Measurements from ENCODE around the gene SV2B. TPM values are rescaled to one million over a fixed set of nuclear protein-coding genes. Genes with fewer than 3 reads are reported as not detected.
"Not testable (repeated sequence)": the region's sequence is repeated elsewhere in the genome, so short reads cannot be mapped to it uniquely, and the experiment has no call there.

Gene SV2B, protein sequence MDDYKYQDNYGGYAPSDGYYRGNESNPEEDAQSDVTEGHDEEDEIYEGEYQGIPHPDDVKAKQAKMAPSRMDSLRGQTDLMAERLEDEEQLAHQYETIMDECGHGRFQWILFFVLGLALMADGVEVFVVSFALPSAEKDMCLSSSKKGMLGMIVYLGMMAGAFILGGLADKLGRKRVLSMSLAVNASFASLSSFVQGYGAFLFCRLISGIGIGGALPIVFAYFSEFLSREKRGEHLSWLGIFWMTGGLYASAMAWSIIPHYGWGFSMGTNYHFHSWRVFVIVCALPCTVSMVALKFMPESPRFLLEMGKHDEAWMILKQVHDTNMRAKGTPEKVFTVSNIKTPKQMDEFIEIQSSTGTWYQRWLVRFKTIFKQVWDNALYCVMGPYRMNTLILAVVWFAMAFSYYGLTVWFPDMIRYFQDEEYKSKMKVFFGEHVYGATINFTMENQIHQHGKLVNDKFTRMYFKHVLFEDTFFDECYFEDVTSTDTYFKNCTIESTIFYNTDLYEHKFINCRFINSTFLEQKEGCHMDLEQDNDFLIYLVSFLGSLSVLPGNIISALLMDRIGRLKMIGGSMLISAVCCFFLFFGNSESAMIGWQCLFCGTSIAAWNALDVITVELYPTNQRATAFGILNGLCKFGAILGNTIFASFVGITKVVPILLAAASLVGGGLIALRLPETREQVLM
- 0.02 TPM in 1 of 2 replicates, not detected in the other for total RNA-seq

DNA sequence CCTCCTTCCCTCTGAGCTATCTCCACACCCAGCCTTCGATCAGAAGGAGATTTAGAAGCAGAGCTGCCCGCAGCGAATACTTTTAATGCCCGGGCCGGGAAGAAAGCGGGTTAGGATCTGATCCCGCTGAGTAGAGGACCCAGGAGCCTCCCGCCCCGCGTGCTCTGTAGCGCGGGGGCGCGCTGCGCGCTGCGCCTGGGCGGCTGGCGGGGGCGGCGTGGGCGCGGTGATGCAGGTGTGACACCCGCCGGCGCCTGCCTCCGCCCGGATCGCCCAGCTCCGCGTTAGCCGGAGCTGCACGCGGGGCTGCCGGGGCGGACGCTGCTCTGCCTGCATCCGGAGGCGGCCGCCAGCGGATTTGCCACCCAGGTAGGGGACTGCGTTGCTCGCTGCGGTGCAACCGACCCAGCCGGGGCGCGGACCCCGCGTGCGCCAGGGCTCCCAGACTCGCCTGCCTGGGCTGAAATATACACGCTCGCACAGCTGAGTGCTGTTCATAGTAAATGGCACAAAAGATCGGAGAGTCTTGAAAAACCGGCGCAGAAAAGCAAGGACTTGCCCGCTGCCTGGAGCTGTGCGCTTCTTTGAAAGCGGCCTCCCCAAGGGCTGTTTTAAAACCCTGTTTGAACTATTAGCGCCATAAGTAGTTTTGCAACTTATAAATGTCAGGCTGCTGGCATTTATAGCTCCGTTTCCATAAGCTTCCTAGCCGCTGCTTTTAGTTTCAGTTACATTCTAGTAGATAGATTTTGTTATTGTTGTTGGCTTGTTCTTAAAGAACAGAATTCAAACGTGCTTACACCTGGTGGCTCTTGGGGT is at the start of gene SV2B:
Gene SV2B (plus strand): TSS at position 263 of the 819 bp plus-strand sequence. CDS start 126,007 bp downstream, outside the sequence.
- intact Hi-C loops (cut with micrococcal nuclease) = no loop called here

DNA sequence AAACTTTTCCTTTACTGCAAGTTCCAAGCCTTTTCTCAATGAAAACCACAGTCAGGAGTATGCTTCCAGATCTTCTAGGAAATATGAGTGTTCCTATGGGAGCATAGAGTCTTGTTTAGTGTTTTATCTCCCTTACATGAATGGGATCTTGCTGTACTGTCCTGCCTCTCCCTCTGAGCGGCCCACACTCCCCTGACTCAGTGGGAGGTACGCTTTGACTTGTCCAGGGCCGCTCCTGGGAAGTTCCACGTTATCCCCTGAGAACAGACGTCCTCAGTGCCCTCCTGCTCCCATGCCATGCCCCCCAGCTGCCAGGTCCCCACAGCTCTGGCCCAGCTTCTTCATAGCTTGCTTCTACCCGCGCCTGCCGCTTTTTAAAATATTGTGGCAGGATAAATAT is 48.8 kb upstream of the SV2B start:
- intact Hi-C loops (cut with micrococcal nuclease) = loop anchor here (2.0 kb wide), 1 partner anchor 56 kb away; the partner anchor contains the start of gene PRC1

DNA sequence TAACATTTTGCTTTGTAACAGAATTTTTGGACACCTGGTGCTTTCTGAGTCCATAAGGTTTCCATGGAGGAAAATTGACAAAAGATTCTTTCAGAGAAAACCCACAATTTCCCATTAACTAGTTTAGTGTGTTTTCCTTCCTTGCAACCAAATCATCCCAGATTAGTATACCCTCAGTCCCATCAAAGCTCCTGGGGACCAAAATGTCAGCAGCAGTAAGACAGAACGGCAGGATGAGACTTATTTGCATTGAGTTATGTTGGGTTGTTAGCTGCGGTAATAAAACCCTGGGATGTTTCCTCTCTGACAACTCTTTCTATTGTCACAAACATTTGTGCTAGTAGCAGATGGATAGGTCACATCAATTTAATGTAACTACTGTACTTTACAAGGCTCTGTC is 45.2 kb upstream of the SV2B start:
- intact Hi-C loops (cut with micrococcal nuclease) = no loop called here

DNA sequence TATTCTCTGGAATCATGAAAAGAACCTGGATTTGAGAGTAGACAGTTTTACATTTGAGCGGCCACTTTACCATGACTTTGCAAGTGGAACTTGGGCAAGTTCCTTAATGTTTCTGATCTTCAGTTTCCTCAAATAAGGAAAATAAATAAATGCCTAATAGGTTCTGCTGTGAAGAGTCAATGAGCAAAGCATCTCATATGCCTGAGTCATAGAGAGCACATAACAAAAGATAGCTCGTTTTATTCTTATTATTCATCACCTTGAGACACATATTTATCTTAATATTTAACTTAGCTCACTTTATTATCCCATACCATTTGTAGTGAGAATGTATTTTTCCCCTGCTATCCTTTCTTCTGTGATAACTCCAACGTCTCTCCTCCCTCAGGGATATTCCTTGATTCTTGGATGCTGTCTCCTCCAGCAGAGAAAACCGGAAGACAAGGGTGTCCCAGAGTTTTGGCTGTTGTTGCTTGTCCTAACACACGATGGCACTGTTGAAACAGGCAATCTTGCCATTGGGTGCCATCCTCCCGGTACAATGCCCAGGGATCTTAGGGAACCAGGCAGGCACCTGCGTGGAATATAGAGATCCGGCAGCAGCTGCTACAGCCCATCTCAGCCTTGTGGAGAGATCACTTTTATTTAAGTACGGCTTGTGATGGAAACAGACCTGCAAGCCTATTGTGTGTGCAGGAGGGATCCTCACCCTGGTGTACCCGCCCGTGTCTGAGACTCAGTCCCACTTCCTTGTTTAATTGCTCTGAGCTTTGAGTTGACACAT is 44.3 kb upstream of the SV2B start:
- intact Hi-C loops (cut with micrococcal nuclease) = loop anchor here (1.0 kb wide), 2 partner anchors 169 to 216 kb away; no protein-coding TSS in a partner anchor

DNA sequence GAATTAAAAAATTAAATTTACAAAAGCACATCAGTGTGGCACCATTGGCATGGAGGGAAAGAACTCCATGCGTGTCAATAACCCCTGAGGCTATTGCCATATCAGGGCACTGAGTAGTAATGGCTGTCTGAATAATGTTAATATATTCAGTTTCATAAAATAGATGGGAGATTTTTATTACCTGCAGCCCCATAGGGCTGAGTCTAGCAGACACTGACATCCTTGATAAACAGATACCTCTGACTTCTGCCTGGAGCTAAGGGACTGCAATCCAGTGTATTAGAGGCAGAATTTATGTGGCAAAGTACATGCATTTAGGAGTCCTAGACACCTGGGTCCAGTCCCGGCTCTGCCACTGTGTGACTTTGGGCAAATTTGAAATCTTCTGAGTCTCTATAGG is 38.8 kb upstream of the SV2B start:
- intact Hi-C loops (cut with micrococcal nuclease) = no loop called here

DNA sequence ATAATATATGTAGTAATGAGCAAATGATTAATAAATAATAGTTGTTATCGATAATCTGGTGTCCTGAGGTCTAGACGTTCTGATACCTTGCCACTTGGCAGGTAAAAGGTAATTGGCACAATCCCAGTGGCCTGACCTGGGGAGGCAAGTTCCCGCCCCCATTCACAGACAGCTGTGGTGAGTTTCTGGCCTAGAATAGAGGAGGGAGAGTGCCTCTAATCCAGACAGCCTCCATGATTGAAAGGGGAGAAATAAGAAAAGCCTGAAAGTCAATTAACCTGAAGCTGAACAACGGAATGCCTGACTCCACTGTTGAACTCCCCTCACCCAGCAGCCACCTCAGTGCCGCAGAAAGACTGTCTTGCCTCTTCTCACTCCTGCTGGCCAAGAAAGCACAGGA is 38.1 kb upstream of the SV2B start:
- intact Hi-C loops (cut with micrococcal nuclease) = no loop called here

DNA sequence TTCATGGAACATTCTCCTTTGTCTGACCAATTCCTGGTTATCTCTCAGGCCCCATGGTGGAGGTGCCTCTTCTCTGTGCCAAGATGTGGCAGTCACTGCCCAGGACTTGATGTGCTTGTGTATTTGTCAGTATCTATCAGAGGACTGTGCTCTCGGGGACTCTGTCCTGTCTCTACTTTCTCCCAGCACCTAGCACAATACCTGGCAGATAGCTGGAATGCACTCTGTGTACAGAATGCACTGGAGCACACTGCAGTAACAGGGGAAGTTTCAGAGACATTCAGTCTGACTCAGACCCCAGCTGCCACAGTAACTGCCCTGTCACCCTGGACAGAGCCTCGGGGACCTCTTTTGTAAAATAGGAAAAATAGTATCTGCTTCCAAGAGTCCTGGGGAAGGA is 34.6 kb upstream of the SV2B start:
- intact Hi-C loops (cut with micrococcal nuclease) = no loop called here

DNA sequence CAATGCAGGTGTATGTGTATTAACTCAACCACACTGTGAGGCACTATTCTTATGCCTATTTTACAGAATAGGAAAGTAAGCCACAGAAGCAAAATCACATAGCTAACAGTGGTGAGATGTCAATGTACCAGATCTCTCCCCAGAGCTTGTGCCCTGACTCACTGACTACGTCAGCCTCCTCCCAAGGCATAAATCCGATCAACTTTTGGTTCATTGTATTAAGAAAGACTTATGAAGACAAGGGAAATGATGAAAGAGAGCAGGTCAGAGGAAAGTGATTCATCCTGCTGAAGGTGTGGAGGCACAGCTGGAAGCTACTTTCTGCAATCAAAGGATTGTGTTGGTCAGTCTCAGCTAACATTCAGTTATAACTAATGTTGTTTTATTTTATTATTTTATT is 33.0 kb upstream of the SV2B start:
- intact Hi-C loops (cut with micrococcal nuclease) = no loop called here

DNA sequence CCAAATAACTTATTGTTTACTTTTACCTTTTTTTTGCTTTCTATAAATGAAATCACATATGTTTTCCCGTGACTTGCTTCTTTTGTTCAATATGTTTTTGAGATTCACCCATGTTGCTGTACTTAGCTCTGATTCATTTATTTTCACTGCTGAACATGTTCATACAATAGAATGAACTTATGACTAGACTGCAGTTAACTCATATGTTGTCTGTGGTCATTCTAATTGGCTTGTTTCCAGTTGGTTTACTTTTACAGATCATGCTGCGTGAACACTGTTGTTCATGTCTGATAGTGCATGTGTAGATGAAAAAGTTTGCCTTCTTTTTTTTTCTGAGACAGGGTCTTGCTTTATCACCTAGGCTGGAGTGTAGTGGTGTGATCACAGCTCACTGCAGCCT is 31.6 kb upstream of the SV2B start:
- intact Hi-C loops (cut with micrococcal nuclease) = no loop called here

DNA sequence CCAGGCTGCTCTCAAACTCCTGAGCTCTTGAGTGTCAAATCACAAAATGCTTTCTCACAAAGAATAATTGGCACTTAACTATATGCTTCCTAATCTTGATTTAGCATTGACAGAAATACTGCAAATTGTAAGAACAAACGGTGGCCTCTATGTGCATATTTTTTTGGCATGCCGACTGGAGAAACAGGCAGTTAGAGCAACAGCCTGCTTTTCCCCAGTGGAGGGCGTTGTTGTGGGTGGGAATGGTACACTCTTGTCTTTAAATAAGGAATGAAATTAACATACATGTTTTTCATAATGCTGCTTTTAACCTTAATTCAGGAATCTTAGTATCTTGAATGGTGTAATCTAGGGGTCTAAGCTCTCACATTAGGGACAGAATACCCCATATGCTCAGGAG is 31.1 kb upstream of the SV2B start:
- intact Hi-C loops (cut with micrococcal nuclease) = no loop called here

DNA sequence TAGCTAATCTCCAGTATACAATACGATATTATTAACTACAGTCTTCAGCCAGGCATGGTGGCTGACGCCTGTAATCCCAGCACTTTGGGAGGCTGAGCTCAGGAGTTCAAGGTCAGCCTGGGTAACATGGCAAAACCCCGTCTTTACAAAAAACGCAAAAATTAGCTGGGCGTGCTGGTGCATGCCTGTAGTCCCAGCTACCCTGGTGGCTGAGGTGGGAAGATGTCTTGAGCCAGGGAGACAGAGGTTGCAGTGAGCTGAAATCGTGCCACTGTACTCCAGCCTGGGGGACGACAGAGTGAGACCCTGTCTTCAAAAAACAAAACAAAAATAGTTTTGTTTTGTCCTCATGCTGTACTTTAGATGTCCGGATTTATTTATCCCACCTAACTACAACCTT is 29.2 kb upstream of the SV2B start:
- intact Hi-C loops (cut with micrococcal nuclease) = no loop called here

DNA sequence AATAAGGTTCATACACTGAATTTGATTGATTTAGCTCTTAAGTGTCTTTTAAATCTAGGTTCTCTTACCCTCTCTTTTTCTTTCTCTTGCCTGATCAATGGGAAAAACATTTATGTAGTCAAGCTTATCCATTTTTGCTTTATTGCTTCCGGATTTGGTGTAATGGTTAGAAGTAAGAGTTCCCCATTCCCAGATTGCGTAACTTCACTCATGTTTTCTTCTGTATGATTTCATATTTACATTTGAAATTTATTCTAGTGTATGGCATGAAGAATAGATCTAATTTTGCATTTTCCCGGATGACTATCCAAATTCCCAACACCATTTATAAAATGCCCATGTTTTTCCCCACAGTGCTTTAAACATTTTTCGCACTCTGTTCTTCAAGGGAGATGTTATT is 27.9 kb upstream of the SV2B start:
- intact Hi-C loops (cut with micrococcal nuclease) = no loop called here

DNA sequence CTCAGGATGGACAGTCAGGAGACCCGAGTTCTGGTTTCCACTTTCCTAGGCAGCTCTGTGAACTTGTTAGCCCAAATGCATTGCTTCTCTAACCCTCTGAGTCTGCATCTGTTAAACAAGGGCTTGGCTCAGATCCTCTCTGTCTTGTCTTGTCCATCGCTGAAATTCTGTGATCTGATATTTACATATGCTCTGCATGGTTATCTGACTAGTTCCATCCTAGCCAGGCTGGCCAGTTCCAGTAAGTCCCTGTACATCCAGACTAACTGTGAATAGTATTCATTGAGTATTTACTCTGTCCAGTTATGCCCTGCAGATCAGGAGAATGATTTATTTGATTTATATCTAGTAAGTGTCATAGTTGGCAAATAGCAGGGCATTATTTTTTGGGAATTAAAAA is 27.0 kb upstream of the SV2B start:
- intact Hi-C loops (cut with micrococcal nuclease) = no loop called here

DNA sequence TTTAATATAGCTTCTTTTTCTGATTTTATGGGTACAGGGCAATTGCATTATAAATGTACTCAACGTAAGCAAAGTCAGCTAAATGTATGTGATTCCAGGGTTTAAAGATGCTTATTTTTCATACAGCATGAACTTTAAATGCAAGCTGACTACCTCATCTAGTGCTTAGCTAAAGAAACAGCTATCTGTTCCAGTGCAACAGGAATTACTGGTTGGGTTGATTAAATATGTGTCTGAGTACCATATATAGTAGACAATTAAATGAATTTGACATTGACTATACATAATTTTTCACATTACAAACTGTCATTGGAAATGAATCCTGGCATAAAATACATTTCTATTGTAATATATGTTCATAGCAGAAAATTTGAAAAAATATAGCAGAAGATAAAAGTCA is 26.3 kb upstream of the SV2B start:
- intact Hi-C loops (cut with micrococcal nuclease) = no loop called here

DNA sequence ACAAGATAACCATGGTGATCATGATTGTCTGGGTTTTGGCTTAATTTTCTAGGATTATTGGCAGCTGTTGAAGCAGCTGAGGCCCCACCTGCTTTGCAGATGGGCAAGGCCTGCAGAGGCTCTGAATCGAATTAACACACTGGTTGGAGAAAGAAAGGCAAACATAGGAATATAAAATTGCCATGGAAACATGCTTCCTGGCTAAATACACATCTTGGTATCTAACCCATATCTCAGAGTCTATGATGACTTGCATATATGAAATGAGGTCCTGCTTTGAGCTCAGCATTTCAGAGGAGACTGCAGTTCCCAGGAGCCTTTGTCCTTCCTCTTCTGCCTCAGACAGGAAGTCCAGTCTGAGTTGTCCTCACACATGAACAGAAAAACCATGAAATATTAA is 24.3 kb upstream of the SV2B start:
- intact Hi-C loops (cut with micrococcal nuclease) = no loop called here

DNA sequence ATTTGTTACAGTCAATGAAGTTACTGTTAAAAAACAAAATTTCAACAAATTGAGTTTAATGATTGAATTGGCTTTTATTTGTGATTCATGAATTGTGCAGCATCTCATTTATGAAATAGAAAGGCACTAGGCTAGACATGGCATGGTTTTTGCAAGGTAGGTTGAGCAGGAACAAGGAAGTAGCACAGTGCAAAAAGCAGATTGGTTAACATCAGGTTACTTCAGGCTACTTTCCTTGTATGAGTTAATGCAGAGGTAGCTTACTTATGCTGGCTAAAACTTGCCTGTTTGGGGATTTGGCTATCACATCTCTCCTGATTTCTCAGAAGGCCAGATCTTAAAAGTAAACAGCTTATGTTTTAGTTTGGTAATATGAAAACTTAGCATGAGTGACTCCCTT is 23.0 kb upstream of the SV2B start:
- intact Hi-C loops (cut with micrococcal nuclease) = no loop called here

DNA sequence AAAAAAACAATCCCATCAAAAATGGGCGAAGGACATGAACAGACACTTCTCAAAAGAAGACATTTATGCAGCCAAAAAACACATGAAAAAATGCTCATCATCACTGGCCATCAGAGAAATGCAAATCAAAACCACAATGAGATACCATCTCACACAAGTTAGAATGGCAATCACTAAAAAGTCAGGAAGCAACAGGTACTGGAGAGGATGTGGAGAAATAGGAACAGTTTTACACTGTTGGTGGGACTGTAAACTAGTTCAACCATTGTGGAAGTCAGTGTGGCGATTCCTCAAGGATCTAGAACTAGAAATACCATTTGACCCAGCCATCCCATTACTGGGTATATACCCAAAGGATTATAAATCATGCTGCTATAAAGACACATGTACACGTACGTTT is 6.2 kb upstream of the SV2B start:
- intact Hi-C loops (cut with micrococcal nuclease) = not testable (repeated sequence)

DNA sequence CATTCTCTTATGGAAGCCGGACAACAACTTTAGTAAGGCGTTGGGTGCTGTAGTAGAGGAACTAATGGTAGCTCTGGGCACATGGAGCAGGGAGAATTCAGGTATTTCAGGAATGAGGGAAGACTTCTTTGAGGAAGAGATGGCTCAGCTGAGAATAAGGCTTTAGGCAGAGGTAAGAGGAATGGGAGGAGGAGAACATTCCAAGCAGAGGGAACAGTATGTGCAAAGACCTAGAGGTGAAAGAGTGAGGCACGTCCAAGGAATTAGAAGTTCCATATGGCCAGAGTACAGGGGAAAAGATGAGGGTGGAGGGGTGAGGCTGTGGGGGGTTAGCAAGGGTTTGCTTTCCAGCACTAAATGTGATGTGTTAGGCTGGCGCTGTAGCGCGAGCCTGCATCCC is 1.6 kb upstream of the SV2B start:
- intact Hi-C loops (cut with micrococcal nuclease) = no loop called here

DNA sequence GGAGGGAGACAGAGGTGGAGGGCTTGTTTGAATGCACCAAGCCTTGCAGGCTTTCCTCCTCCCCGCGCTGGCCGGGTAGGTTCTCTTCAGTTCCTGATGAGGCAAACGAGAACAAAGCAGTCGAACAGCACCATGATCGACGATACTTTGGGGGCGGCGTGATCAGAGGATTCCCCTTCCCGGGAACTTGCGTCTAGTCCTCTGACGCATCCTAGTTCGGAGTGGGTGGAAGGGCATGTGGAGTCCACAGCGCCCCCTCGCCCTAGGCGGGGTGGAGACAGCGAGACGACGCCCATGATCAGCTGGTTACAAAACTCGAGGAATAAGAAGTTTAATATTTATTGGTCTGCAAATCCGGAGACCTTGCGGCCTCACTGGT is 452 bp upstream of the SV2B start:
- intact Hi-C loops (cut with micrococcal nuclease) = no loop called here

DNA sequence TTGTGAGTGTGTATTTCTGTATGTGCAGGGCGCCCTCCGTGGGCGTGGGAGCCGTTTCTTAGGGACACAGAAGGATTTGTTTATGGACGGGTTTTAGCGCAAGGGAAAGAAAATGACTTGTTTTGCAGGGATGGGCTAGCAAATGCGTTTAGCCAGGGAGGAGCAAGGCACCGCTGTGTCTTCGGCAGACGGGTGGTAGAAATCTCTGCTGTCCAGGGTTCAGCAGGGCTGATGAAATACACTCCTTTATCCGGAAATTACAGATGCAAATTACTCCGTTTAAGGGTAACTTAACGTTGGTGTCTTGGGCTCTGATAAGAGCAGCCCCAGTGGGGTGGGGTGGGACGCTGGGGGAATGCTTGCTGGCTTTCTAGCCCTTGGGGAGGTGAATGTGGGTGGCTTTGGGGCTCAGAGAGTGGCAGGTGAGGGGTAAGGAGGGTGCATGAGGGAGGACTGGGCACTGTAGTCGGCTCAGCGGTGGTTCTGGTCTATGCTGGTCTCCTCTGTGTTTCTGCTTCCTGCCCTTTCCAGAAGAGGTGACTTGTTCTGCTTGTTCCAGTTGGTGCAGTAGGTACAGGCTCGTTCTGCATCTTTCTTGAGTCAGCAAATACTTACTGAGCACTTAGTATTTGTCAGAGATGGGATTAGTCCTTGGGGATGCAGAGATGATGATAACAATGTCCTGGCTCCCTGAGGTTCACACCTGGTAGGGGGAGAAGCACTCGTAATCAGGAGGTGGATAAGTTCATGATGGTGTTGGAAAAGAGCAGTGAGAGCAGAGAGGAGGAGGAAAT is 954 bp downstream of the SV2B start:
- intact Hi-C loops (cut with micrococcal nuclease) = no loop called here

DNA sequence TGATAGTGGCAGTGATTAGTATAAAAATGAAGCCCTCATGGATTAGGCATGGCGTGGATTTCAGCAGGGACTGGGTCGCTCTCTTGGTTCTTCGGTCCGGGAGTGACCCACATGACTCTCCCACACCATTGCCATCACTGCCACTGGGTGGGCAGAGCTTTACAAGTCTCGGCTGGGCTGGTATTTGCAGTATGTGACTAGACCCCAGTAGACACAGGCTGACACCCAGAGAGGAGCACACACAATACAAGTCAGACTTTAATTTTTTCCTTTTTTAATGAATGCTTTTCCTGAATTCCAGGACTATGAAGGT is 1.5 kb downstream of the SV2B start:
- intact Hi-C loops (cut with micrococcal nuclease) = no loop called here

Measured in T-helper 1 cell treated with Interleukin-12 subunit alpha and Interleukin-12 subunit beta and Interleukin-4 antibody, amounts not matched to agents 30 ng/mL and 1 ng/mL, for 36 hours (primary cell).